ENCODE data around the gene LPAR4.

GRCh38 chrX:78706071-78706470 lies 41.4 kb upstream of the LPAR4 start:
- TF ChIP-seq, protein P1, sequence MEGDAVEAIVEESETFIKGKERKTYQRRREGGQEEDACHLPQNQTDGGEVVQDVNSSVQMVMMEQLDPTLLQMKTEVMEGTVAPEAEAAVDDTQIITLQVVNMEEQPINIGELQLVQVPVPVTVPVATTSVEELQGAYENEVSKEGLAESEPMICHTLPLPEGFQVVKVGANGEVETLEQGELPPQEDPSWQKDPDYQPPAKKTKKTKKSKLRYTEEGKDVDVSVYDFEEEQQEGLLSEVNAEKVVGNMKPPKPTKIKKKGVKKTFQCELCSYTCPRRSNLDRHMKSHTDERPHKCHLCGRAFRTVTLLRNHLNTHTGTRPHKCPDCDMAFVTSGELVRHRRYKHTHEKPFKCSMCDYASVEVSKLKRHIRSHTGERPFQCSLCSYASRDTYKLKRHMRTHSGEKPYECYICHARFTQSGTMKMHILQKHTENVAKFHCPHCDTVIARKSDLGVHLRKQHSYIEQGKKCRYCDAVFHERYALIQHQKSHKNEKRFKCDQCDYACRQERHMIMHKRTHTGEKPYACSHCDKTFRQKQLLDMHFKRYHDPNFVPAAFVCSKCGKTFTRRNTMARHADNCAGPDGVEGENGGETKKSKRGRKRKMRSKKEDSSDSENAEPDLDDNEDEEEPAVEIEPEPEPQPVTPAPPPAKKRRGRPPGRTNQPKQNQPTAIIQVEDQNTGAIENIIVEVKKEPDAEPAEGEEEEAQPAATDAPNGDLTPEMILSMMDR (IDR thresholded peaks at IDR 0.05) = no peak
- TF ChIP-seq POLR2A (IDR thresholded peaks at IDR 0.05; ENCODE audit: low read depth) (no peak), EP300 (IDR thresholded peaks at IDR 0.05) (no peak), POLR2AphosphoS5 (IDR thresholded peaks at IDR 0.05) (no peak)

Measured in esophagus muscularis mucosa (tissue), 4 donors.